Esophagus muscularis mucosa (tissue), 4 donors: ENCODE data around the gene TJP2. TPM values are rescaled to one million over a fixed set of nuclear protein-coding genes. Genes with fewer than 3 reads are reported as not detected.

Experiments used
- DNase-seq: peaks from one replicate; pipeline ENCODE4 v3.0.0-alpha.2; 2017; ENCODE audit errors: extremely low spot score
- H3K27ac ChIP-seq, 4 donors: fragments of 200-600 bp; sonication (generic); replicated peaks in 1 of 4; 1 replicate in 3 of 4; 2 replicates in 1 of 4; pipeline ENCODE4 v1.5.1; 2016 to 2019; ENCODE audit warnings: mild to moderate bottlenecking in 1 of 4
- H3K27me3 ChIP-seq, 4 donors: fragments of 200-600 bp; sonication (generic); one replicate each; pipeline versions ENCODE4 v1.5.1 to v1.6.0; 2016 to 2019
- H3K36me3 ChIP-seq, 4 donors: fragments of 200-600 bp; sonication (generic); one replicate each; pipeline ENCODE4 v1.5.1; 2016 to 2019
- H3K4me1 ChIP-seq, 4 donors: fragments of 200-600 bp; sonication (generic); one replicate each; pipeline ENCODE4 v1.5.1; 2016 to 2019
- H3K4me3 ChIP-seq, 4 donors: fragments of 200-600 bp; sonication (generic); 1 replicate in 2 of 4; 2 replicates in 2 of 4; pipeline ENCODE4 v1.5.1; 2016 to 2019; ENCODE audit warnings: mild to moderate bottlenecking in 4 of 4, moderate library complexity in 1 of 4
- H3K9me3 ChIP-seq, 4 donors: fragments of 200-600 bp; sonication (generic); 1 replicate in 3 of 4; 2 replicates in 1 of 4; pipeline ENCODE4 v1.5.1; 2016 to 2019
- CTCF ChIP-seq, 3 experiments: fragments of 200-600 bp in 2 of 3; fragments of 450-650 bp in 1 of 3; sonication (generic) in 2 of 3; IDR thresholded peaks; one replicate each; pipeline ENCODE4 v1.5.1; 2017 to 2019; ENCODE audit warnings: antibody characterized with exemption in 3 of 3, mild to moderate bottlenecking in 2 of 3, moderate library complexity in 1 of 3
- EP300 ChIP-seq: sonication (generic); formaldehyde crosslinking; IDR thresholded peaks from one replicate; pipeline ENCODE4 v1.6.1; 2017; ENCODE audit warnings: antibody characterized with exemption
- POLR2A ChIP-seq: fragments of 450-650 bp; IDR thresholded peaks from one replicate; pipeline ENCODE4 v1.6.1; 2017; ENCODE audit warnings: antibody characterized with exemption, moderate library complexity, mild to moderate bottlenecking, low read depth
- POLR2AphosphoS5 ChIP-seq, 2 donors: sonication (generic); formaldehyde crosslinking; IDR thresholded peaks; one replicate each; pipeline ENCODE4 v1.6.1; 2017; ENCODE audit warnings: antibody characterized with exemption in 2 of 2
- WGBS: methylation state at CpG from one replicate; pipeline ENCODE4 v1.1.5; 2018; 5-methylcytosine and 5-hydroxymethylcytosine counted together
- intact Hi-C: fragments of 100-400 bp; cut with DNase I; formaldehyde crosslinking; loops from one replicate; pipeline ENCODE4 v1.15.1; 2023
- total RNA-seq, 4 donors: library from RNA; depleted of rRNA; stranded (reverse); fragments of >200 nt; gene quantifications; one replicate each; pipeline versions ENCODE4 v1.1.0 to v1.2.1, GENCODE V29; 2016

TJP2 gene
- total RNA-seq, 4 donors from 2014 or later = 101 to 172 (median 125) TPM

GRCh38 chr9:69221036-69221435 is 47.0 kb downstream of the TJP2 start:
- H3K4me3 ChIP-seq = no peak overlapping the region
- no peaks in the 10 kb centered on the region for H3K9me3 ChIP-seq
- no peak for DNase-seq
- WGBS = 95% methylated on average over 13 of the region's 47 CpGs
- TF ChIP-seq POLR2AphosphoS5 (IDR thresholded peaks at IDR 0.05) = no peak
- no peak for TF ChIP-seq CTCF (IDR thresholded peaks at IDR 0.05)
- no peak for TF ChIP-seq POLR2A
- TF ChIP-seq EP300 = no peak
- H3K36me3 ChIP-seq = peaks cover 15 to 75% (median 54%) of the 10 kb centered on the region in 4 donors
- no peak overlapping the region for H3K27ac ChIP-seq
- intact Hi-C loops = loop anchor here (10.0 kb wide), 1 partner anchor 164 kb away; no protein-coding TSS in a partner anchor
- no peaks in the 10 kb centered on the region for H3K27me3 ChIP-seq
- peaks cover 3 to 20% (median 8%) of the 10 kb centered on the region in 4 donors for H3K4me1 ChIP-seq

GRCh38 chr9:69222970-69223369 is 48.9 kb downstream of the TJP2 start:
- H3K27ac ChIP-seq = no peak overlapping the region
- peaks cover 16 to 80% (median 63%) of the 10 kb centered on the region in 4 donors for H3K36me3 ChIP-seq
- intact Hi-C loops = loop anchor here (10.0 kb wide), 1 partner anchor 162 kb away; no protein-coding TSS in a partner anchor
- H3K4me1 ChIP-seq = peaks cover 0 to 13% (median 2%) of the 10 kb centered on the region in 4 donors
- no peak for DNase-seq
- H3K27me3 ChIP-seq = no peaks in the 10 kb centered on the region
- no peak overlapping the region for H3K4me3 ChIP-seq
- over 99% methylated on average over 8 of the region's 8 CpGs for WGBS
- no peaks in the 10 kb centered on the region for H3K9me3 ChIP-seq
- TF ChIP-seq POLR2A (no peak), POLR2AphosphoS5 (IDR thresholded peaks at IDR 0.05) (no peak), EP300 (no peak), CTCF (IDR thresholded peaks at IDR 0.05) (no peak)

- peaks cover 21 to 80% (median 65%) of the 10 kb centered on the region in 4 donors for H3K36me3 ChIP-seq
- DNase-seq = no peak
- H3K27me3 ChIP-seq = no peaks in the 10 kb centered on the region
- 78% methylated on average over 2 of the region's 2 CpGs for WGBS
- no peaks in the 10 kb centered on the region for H3K9me3 ChIP-seq
- no peak overlapping the region for H3K4me3 ChIP-seq
- TF ChIP-seq POLR2A = no peak
- TF ChIP-seq EP300 = no peak
- peak; percentile 32 to 69 (median 37) for TF ChIP-seq CTCF (IDR thresholded peaks at IDR 0.05)
- intact Hi-C loops = loop anchor here (10.0 kb wide), 1 partner anchor 161 kb away; no protein-coding TSS in a partner anchor
- peaks cover 0 to 8% (median 0%) of the 10 kb centered on the region in 4 donors for H3K4me1 ChIP-seq
- H3K27ac ChIP-seq = no peak overlapping the region
These were observed 49.5 kb downstream of the TJP2 start for GRCh38 chr9:69223605-69224004.

- Histone ChIP-seq H3K36me3 (peaks cover 30 to 88% (median 70%) of the 10 kb centered on the region in 4 donors), H3K4me3 (no peak overlapping the region), H3K9me3 (no peaks in the 10 kb centered on the region), H3K4me1 (peaks cover 0 to 9% (median 0%) of the 10 kb centered on the region in 4 donors), H3K27ac (no peak overlapping the region), H3K27me3 (no peaks in the 10 kb centered on the region)
- TF ChIP-seq EP300 (no peak), CTCF (IDR thresholded peaks at IDR 0.05) (no peak), POLR2AphosphoS5 (IDR thresholded peaks at IDR 0.05) (no peak), POLR2A (no peak)
- DNase-seq = no peak
- intact Hi-C loops = loop anchor here (10.0 kb wide), 1 partner anchor 155 kb away; no protein-coding TSS in a partner anchor
- 73% methylated on average over 5 of the region's 5 CpGs for WGBS
These were observed 55.3 kb downstream of the TJP2 start for GRCh38 chr9:69229367-69229766.

GRCh38 chr9:69232135-69232534 is 58.1 kb downstream of the TJP2 start:
- no peaks in the 10 kb centered on the region for H3K27me3 ChIP-seq
- DNase-seq = no peak
- 86% methylated on average over 6 of the region's 6 CpGs for WGBS
- no peak for TF ChIP-seq CTCF (IDR thresholded peaks at IDR 0.05)
- no peak for TF ChIP-seq POLR2AphosphoS5 (IDR thresholded peaks at IDR 0.05)
- no peak for TF ChIP-seq POLR2A
- no peak for TF ChIP-seq EP300
- intact Hi-C loops = no loop called here
- H3K9me3 ChIP-seq = no peaks in the 10 kb centered on the region
- no peak overlapping the region for H3K27ac ChIP-seq
- H3K4me3 ChIP-seq = no peak overlapping the region
- peaks cover 48 to 85% (median 73%) of the 10 kb centered on the region in 4 donors for H3K36me3 ChIP-seq
- peaks cover 0 to 9% (median 3%) of the 10 kb centered on the region in 4 donors for H3K4me1 ChIP-seq
